Endothelial cell of umbilical vein (primary cell): ENCODE data around the gene FOXRED2. TPM values are rescaled to one million over a fixed set of nuclear protein-coding genes. Genes with fewer than 3 reads are reported as not detected.

ENCODE experiments used
- BruUV-seq: library from RNA; stranded (reverse); fragments of 400-500 nt; replicated peaks from 2 replicates; lab custom pipeline; 2021; lab: Mats Ljungman, UMichigan
- CTCF ChIA-PET: fragments of 300-600, 350-600 bp; sonication (Branson Sonifier 250); formaldehyde crosslinking; loops from one replicate; lab custom pipeline; 2021; ENCODE audit warnings: antibody characterized with exemption, inconsistent platforms; lab: Charles Lee
- POLR2A ChIA-PET: fragments of 300-600, 350-600 bp; sonication (Branson Sonifier 250); formaldehyde crosslinking; loops from one replicate; lab custom pipeline; 2021; ENCODE audit warnings: antibody characterized with exemption, inconsistent platforms; lab: Charles Lee
- DNase-seq: peaks from one replicate; pipeline ENCODE4 v3.0.0-alpha.2; 2011; ENCODE audit warnings: low read depth, low spot score
- FAIRE-seq: peaks from 2 replicates; lab custom pipeline; 2011; peaks lifted over from hg19 to GRCh38; lab: Jason Lieb, UNC
- H2AFZ ChIP-seq: 2 replicates; pipeline ENCODE4 v1.6.0; 2012; ENCODE audit warnings: low read depth, low read length, control low read depth, inconsistent platforms
- H3K27ac ChIP-seq: 2 replicates; pipeline ENCODE4 v1.5.1; 2011; ENCODE audit warnings: low read depth, mild to moderate bottlenecking, control low read depth, low read length, moderate library complexity; ENCODE audit not compliant: insufficient read depth
- H3K27me3 ChIP-seq, 2 experiments: 2 replicates each; pipeline versions ENCODE4 v1.6.0 to v1.6.1; 2011; ENCODE audit warnings: low read length in 2 of 2, mixed read lengths in 1 of 2; ENCODE audit not compliant: control insufficient read depth in 2 of 2, insufficient read depth in 2 of 2
- H3K36me3 ChIP-seq, 2 experiments: 2 replicates in 1 of 2; 3 replicates in 1 of 2; pipeline ENCODE4 v1.5.1; 2011; ENCODE audit warnings: low read length in 2 of 2, mild to moderate bottlenecking in 1 of 2, moderate library complexity in 1 of 2; ENCODE audit not compliant: control insufficient read depth in 2 of 2, insufficient read depth in 2 of 2; ENCODE audit errors: extremely low read depth in 1 of 2
- H3K4me1 ChIP-seq: 3 replicates; pipeline ENCODE4 v1.5.1; 2011; ENCODE audit warnings: mild to moderate bottlenecking, low read length; ENCODE audit not compliant: control insufficient read depth, insufficient read depth; ENCODE audit errors: extremely low read depth
- H3K4me2 ChIP-seq: 2 replicates; pipeline ENCODE4 v1.6.1; 2011; ENCODE audit warnings: low read length, control low read depth, mixed read lengths; ENCODE audit not compliant: insufficient read depth
- H3K4me3 ChIP-seq, 3 experiments: fragments of 200-600 bp in 1 of 3; sonication (generic), shearing (Covaris generic) in 1 of 3; replicated peaks in 1 of 3; 2 replicates each; pipeline ENCODE4 v1.5.1; 2011 to 2016; ENCODE audit warnings: control low read depth in 3 of 3, low read length in 3 of 3, mild to moderate bottlenecking in 2 of 3, inconsistent platforms in 1 of 3, low read depth in 1 of 3, moderate library complexity in 1 of 3; ENCODE audit not compliant: insufficient read depth in 1 of 3
- H3K79me2 ChIP-seq: 2 replicates; pipeline ENCODE4 v1.6.0; 2012; ENCODE audit warnings: low read length, inconsistent platforms; ENCODE audit not compliant: control insufficient read depth, insufficient read depth
- H3K9ac ChIP-seq: replicated peaks from 2 replicates; pipeline ENCODE3; 2011; ENCODE audit warnings: low read length, control low read depth; ENCODE audit not compliant: insufficient read depth; ENCODE audit errors: extremely low read depth
- H3K9me1 ChIP-seq: replicated peaks from 3 replicates; pipeline ENCODE4 v1.6.0; 2011; ENCODE audit warnings: mild to moderate bottlenecking, low read length; ENCODE audit not compliant: control insufficient read depth, insufficient read depth; ENCODE audit errors: extremely low read depth
- H3K9me3 ChIP-seq: replicated peaks from 2 replicates; pipeline ENCODE4 v1.5.1; 2012; ENCODE audit warnings: low read length, inconsistent platforms; ENCODE audit not compliant: control insufficient read depth, insufficient read depth
- H4K20me1 ChIP-seq: replicated peaks from 2 replicates; pipeline ENCODE3; 2011; ENCODE audit warnings: mild to moderate bottlenecking, low read length; ENCODE audit not compliant: control insufficient read depth, insufficient read depth; ENCODE audit errors: extremely low read depth
- CTCF ChIP-seq, 2 donors: IDR thresholded peaks; 1 replicate in 1 of 2; 2 replicates in 1 of 2; pipeline ENCODE4 v1.5.1; 2011; ENCODE audit warnings: low read length in 2 of 2, mild to moderate bottlenecking in 2 of 2, moderate library complexity in 2 of 2, control low read depth in 1 of 2, inconsistent platforms in 1 of 2, low read depth in 1 of 2; ENCODE audit not compliant: insufficient read depth in 1 of 2; ENCODE audit errors: extremely low read depth in 1 of 2
- EZH2 ChIP-seq: IDR thresholded peaks from 2 replicates; pipeline ENCODE4 v1.6.1; 2012; ENCODE audit warnings: borderline replicate concordance, low read depth, mild to moderate bottlenecking, moderate library complexity, low read length, inconsistent platforms; ENCODE audit not compliant: severe bottlenecking
- FOS ChIP-seq: IDR thresholded peaks from 2 replicates; pipeline ENCODE4 v1.6.1; 2011; ENCODE audit warnings: mild to moderate bottlenecking, low read length, moderate library complexity, borderline replicate concordance; ENCODE audit not compliant: insufficient read depth
- GATA2 ChIP-seq: IDR thresholded peaks from 2 replicates; pipeline ENCODE4 v1.7.0; 2011; ENCODE audit warnings: low read depth, mild to moderate bottlenecking, moderate library complexity, mixed read lengths, low read length; ENCODE audit not compliant: insufficient read length, insufficient read depth
- JUN ChIP-seq: IDR thresholded peaks from 2 replicates; pipeline ENCODE4 v1.6.1; 2011; ENCODE audit warnings: borderline replicate concordance, low read depth; ENCODE audit not compliant: insufficient read length, insufficient read depth
- MAX ChIP-seq: IDR thresholded peaks from 2 replicates; pipeline ENCODE4 v1.6.1; 2011; ENCODE audit not compliant: insufficient read depth, insufficient read length
- MYC ChIP-seq: IDR thresholded peaks from one replicate; pipeline ENCODE4 v1.6.1; 2011; ENCODE audit warnings: mild to moderate bottlenecking, low read depth, low read length
- POLR2A ChIP-seq: IDR thresholded peaks from 2 replicates; pipeline ENCODE4 v1.6.1; 2012; ENCODE audit warnings: low read depth, mild to moderate bottlenecking, control low read depth, low read length
- POLR2AphosphoS5 ChIP-seq: IDR thresholded peaks from 2 replicates; pipeline ENCODE4 v1.6.1; 2012; ENCODE audit warnings: low read depth, mild to moderate bottlenecking, control low read depth, low read length, moderate library complexity; ENCODE audit not compliant: insufficient read depth
- dilution Hi-C: fragments of 300-500 bp; cut with MboI; formaldehyde crosslinking; loops from one replicate; pipeline ENCODE4 v1.15.0; 2019; ENCODE audit warnings: low sequenced_read_pairs; ENCODE audit not compliant: extremely low pct_ligation_motif_present
- intact Hi-C: fragments of 100-400 bp; cut with micrococcal nuclease; formaldehyde crosslinking; loops from one replicate; pipeline ENCODE4 v1.10.0; 2022
- polyA plus RNA-seq, 4 experiments: library from polyadenylated mRNA; depleted of rRNA in 3 of 4; stranded (reverse) in 3 of 4; unstranded in 1 of 4; fragments of >200 nt; gene quantifications; 2 replicates each; pipeline versions ENCODE4 v1.2.1 to v1.2.3, GENCODE V29; 2011 to 2012; ENCODE audit warnings: missing spikeins in 1 of 4
- total RNA-seq: library from RNA; stranded (reverse); gene quantifications from 2 replicates; pipeline ENCODE4 v1.2.3, GENCODE V29; 2021

The FOXRED2 gene
- total and polyA plus RNA-seq, 2 donors (not counting 3 experiments of a cell fraction or from before 2014, with no cell fraction given), result 8.4 to 20.4 TPM

- FAIRE-seq, result peak; percentile 97
- intact Hi-C loops, result loop anchor here (1.0 to 5.0 kb wide), 4 partner anchors 22 to 197 kb away; partner anchors contain the start of gene FOXRED2
These were observed 22.2 kb upstream of the FOXRED2 start, which contains the start of gene EIF3D for GRCh38 chr22:36528795-36529751. Gene EIF3D, minus strand, starts transcription at chr22:36529166. Its CDS starts 3,045 bp downstream, at chr22:36526121.

More at GRCh38 chr22:36528795-36529751, 22.2 kb upstream of the FOXRED2 start, which contains the start of gene EIF3D:
- H3K9me1 ChIP-seq, result no peaks in the 10 kb centered on the region
- H3K79me2 ChIP-seq, result peaks cover 34% of the 10 kb centered on the region
- peak within 1 kb of the TSS; percentile 93 for H3K9ac ChIP-seq
- BruUV-seq, result no TSS peak
- dilution Hi-C loops, result no loop called here
- H2AFZ ChIP-seq, result peak within 1 kb of the TSS; percentile 96
- peaks cover 13 to 17% of the 10 kb centered on the region in 2 experiments for H3K36me3 ChIP-seq
- no peaks in the 10 kb centered on the region for H4K20me1 ChIP-seq
- ChIA-PET POLR2A (interaction anchor here (0.6 to 1.0 kb wide), 3 partner anchors 18 to 247 kb away, joined by 3 to 5 read pairs (median 3); no protein-coding TSS in a partner anchor), CTCF (interaction anchor here (0.8 to 1.6 kb wide), 6 partner anchors 12 to 327 kb away, joined by 3 to 7 read pairs (median 5); no protein-coding TSS in a partner anchor)
- TF ChIP-seq EZH2, result no peak
- no peak for TF ChIP-seq FOS
- no peak for TF ChIP-seq GATA2
- TF ChIP-seq POLR2AphosphoS5, result peak; percentile 97
- no peak for TF ChIP-seq CTCF (IDR thresholded peaks at IDR 0.05; ENCODE audit: extremely low read depth in 1 of 2, insufficient read depth in 1 of 2, low read depth in 1 of 2, low read length in 2 of 2)
- TF ChIP-seq MYC, result peak; percentile 48
- TF ChIP-seq POLR2A, result peak; percentile 86
- TF ChIP-seq MAX, result peak; percentile 64
- no peak for TF ChIP-seq JUN
- peak within 1 kb of the TSS; percentile 95 for H3K4me2 ChIP-seq
- H3K4me3 ChIP-seq, result peak within 1 kb of the TSS; percentile 68 to 95 (median 72)
- H3K27me3 ChIP-seq, result no peaks in the 10 kb centered on the region
- peaks cover 15% of the 10 kb centered on the region for H3K4me1 ChIP-seq
- H3K9me3 ChIP-seq, result no peaks in the 10 kb centered on the region
- H3K27ac ChIP-seq, result peak within 1 kb of the TSS; percentile 84
- peak; percentile 100 for DNase-seq
